Heart right ventricle (tissue), 16 donors: ENCODE results near the gene ASIC3. TPM values are rescaled to one million over a fixed set of nuclear protein-coding genes. Genes with fewer than 3 reads are reported as not detected.

Experiments used
- ATAC-seq, 8 donors: fragments of 200-7000 bp; cut with Tn5 transposase; one replicate each; pipeline ENCODE4 v1.9.1; 2020; ENCODE audit warnings: mild to moderate bottlenecking in 8 of 8, moderate library complexity in 8 of 8, moderate number of reproducible peaks in 1 of 8
- DNase-seq, 2 donors: peaks; one replicate each; pipeline ENCODE4 v3.0.0-alpha.2; 2020
- H3K27ac ChIP-seq, 10 donors: fragments of 200-600 bp; sonication (generic) in 2 of 10; one replicate each; pipeline versions ENCODE4 v1.5.0 to v1.8.0; 2020 to 2022; ENCODE audit warnings: mild to moderate bottlenecking in 3 of 10
- H3K27me3 ChIP-seq, 7 donors: fragments of 200-600 bp; one replicate each; pipeline ENCODE4 v1.8.0; 2021 to 2022; ENCODE audit warnings: mild to moderate bottlenecking in 2 of 7
- H3K36me3 ChIP-seq, 9 donors: fragments of 200-600 bp; sonication (generic) in 1 of 9; one replicate each; pipeline versions ENCODE4 v1.5.0 to v1.8.0; 2020 to 2022; ENCODE audit warnings: mild to moderate bottlenecking in 2 of 9
- H3K4me1 ChIP-seq, 9 donors: fragments of 200-600 bp; sonication (generic) in 1 of 9; one replicate each; pipeline versions ENCODE4 v1.5.0 to v1.8.0; 2020 to 2022; ENCODE audit warnings: mild to moderate bottlenecking in 4 of 9
- H3K4me3 ChIP-seq, 10 donors: fragments of 200-600 bp; sonication (generic) in 2 of 10; one replicate each; pipeline versions ENCODE4 v1.5.0 to v1.8.0; 2020 to 2022; ENCODE audit warnings: mild to moderate bottlenecking in 7 of 10, moderate library complexity in 2 of 10
- H3K9me3 ChIP-seq, 11 donors: fragments of 200-600 bp in 10 of 11; sonication (generic) in 2 of 11; one replicate each; pipeline versions ENCODE4 v1.5.0 to v1.8.0; 2013 to 2022; ENCODE audit warnings: mild to moderate bottlenecking in 2 of 11, control low read depth in 1 of 11, moderate library complexity in 1 of 11
- WGBS, 2 donors: extraction: QIAGEN DNeasy Blood & Tissue Kit; methylation state at CpG; one replicate each; pipeline ENCODE4 v1.1.7; 2013; ENCODE audit warnings: inconsistent platforms in 1 of 2; 5-methylcytosine and 5-hydroxymethylcytosine counted together
- intact Hi-C, 10 donors: fragments of 100-400 bp; cut with DNase I; formaldehyde crosslinking; loops; one replicate each; pipeline versions ENCODE4 v1.11.1 to v1.14.2; 2022
- polyA plus RNA-seq, 2 donors: library from polyadenylated mRNA; stranded (reverse); fragments of 200-250 nt; gene quantifications; one replicate each; pipeline ENCODE4 v1.2.3, GENCODE V29; 2013
- total RNA-seq, 10 donors: library from RNA; stranded (reverse); fragmentation: NEBNext Ultra II Directional in 3 of 10; extraction: Animal tissue kit (Norgen Biotek cat#: 25700) in 3 of 10; gene quantifications; one replicate each; pipeline versions ENCODE4 v1.2.1 to v1.2.4, GENCODE V29; 2021 to 2023
- TF ChIP-seq, protein P1 (sequence below), 9 donors: fragments of 200-600 bp; sonication (generic) in 2 of 9; IDR thresholded peaks; one replicate each; pipeline versions ENCODE4 v1.5.0 to v1.8.0; 2021 to 2022; ENCODE audit warnings: antibody characterized with exemption in 9 of 9, mild to moderate bottlenecking in 5 of 9, moderate library complexity in 1 of 9
- donor health status: Arrhythmogenic right ventricular cardiomyopathy.
- donor health status: ischemic (EF 13 %, LVEDD 7.1; RV severe dilation, severe dysfunction).
- donor health status: healthy with polysubstance abuse.
- donor health status: DM: no; HTN: yes; CAD: no.
- donor health status: DM: no; HTN: no; CAD: no.
- donor health status: ischemic (EF 25% LVEDD 6.9; RV normal size, moderate dysfunction).
- donor health status: ischemic (EF 25% LVEDD 5.7; RV mildly dilated, moderate dysfunction).
- donor health status: healthy.
- donor health status: DM: yes; HTN: yes; CAD: no.
- donor health status: Ischemic cardiomyopathy.
- donor health status: ischemic (EF 35%, LVEDD 5.7; RV mildly dilated, moderate dysfunction).
- donor health status: nonischemic (EF 11% LVEDD 7.7; RV severe dilation, severe dysfunction).
- donor health status: DM: yes; HTN: yes; CAD: no.
- donor health status: PGD.
- donor health status: ischemic (EF 29% LVEDD 5.4; RV normal size, mild dysfunction).
- donor health status: nonischemic (EF 23%, LVEDD 6.1; RV moderate dilation, normal function).

ASIC3 gene
- total and polyA plus RNA-seq, 12 donors: 3.2 to 38.8 (median 5.6) TPM

DNA sequence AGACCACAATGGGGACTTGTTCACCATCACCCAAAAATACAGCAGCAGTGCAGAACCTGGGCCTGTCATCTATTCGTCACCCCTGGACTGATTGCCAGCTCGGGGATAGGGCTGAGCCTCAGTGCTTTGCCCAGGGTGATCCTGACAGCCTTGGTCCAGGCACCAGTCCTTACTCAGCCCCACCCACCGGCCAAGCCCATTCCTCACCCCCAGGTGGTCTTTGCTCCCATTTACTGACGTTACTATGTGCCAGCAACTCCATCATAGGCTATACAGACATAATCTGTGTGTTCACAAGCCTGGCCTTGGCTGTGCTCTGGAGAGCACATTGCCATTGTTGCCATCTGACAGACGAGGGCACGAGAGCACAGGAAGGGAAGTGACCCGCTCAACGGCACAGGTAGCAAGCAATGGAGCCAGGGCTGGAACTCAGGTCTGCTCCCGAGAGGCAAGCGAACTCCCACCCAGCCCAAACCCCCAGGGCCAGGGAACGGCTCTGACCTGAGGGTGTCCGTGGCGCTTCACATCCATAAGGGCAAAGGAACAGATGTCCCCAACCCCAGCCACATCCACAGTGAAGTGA lies 30.9 kb upstream of the ASIC3 start:
- intact Hi-C loops: loop anchor here in 4 of 10 donors (5.0 to 10.0 kb wide), 4 partner anchors 53 to 240 kb away; no protein-coding TSS in a partner anchor
- TF ChIP-seq, protein P1, sequence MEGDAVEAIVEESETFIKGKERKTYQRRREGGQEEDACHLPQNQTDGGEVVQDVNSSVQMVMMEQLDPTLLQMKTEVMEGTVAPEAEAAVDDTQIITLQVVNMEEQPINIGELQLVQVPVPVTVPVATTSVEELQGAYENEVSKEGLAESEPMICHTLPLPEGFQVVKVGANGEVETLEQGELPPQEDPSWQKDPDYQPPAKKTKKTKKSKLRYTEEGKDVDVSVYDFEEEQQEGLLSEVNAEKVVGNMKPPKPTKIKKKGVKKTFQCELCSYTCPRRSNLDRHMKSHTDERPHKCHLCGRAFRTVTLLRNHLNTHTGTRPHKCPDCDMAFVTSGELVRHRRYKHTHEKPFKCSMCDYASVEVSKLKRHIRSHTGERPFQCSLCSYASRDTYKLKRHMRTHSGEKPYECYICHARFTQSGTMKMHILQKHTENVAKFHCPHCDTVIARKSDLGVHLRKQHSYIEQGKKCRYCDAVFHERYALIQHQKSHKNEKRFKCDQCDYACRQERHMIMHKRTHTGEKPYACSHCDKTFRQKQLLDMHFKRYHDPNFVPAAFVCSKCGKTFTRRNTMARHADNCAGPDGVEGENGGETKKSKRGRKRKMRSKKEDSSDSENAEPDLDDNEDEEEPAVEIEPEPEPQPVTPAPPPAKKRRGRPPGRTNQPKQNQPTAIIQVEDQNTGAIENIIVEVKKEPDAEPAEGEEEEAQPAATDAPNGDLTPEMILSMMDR (IDR thresholded peaks at IDR 0.05): no peak
- Histone ChIP-seq H3K36me3 (peaks cover 0 to 19% (median 0%) of the 10 kb centered on the region in 9 donors), H3K4me3 (peak overlapping the region in 1 of 10 donors; percentile 37), H3K27ac (no peak overlapping the region), H3K9me3 (no peaks in the 10 kb centered on the region), H3K4me1 (peaks cover 9 to 54% (median 34%) of the 10 kb centered on the region in 9 donors), H3K27me3 (peaks cover 0 to 56% (median 53%) of the 10 kb centered on the region in 7 donors)
- WGBS, 2 donors: 47 to 48% methylated on average over 13 of the region's 13 CpGs
- no peak for DNase-seq
- no peak for ATAC-seq

DNA sequence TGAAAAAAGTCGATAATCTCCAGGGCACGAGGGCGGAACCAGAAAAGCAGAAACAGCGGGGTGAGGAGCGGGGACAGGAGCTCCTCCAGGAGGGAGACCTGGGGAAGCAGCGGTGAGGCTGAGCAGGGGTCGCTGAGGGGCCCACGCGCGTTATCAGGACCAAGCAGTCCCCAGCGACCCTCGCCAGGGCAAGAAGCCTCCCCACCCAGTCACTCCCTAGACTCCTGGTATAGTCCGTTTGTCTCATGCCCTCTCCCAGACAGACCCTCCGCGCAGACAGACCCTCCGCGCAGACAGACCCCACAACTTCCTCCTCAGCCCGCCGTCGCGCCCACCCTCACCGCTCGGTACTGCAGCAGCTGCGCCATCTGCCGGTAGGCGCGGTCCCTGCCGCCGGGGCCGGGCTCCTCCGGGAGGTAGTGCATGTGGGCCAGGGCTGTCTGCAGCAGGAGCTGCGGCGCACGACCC lies 30.3 kb upstream of the ASIC3 start:
- H3K36me3 ChIP-seq: peaks cover 0 to 15% (median 0%) of the 10 kb centered on the region in 9 donors
- ATAC-seq (peak; percentile 55 to 80 (median 69)), DNase-seq (peak; percentile 67 to 77)
- H3K27me3 ChIP-seq: peaks cover 0 to 56% (median 53%) of the 10 kb centered on the region in 7 donors
- peaks cover 9 to 49% (median 31%) of the 10 kb centered on the region in 9 donors for H3K4me1 ChIP-seq
- H3K4me3 ChIP-seq: peak overlapping the region in 7 of 10 donors; percentile 9 to 37 (median 22)
- H3K27ac ChIP-seq: no peak overlapping the region
- WGBS, 2 donors: 3% methylated on average over 34 of the region's 34 CpGs
- TF ChIP-seq, protein P1 (IDR thresholded peaks at IDR 0.05): peak; percentile 85 to 97 (median 95)
- intact Hi-C loops: loop anchor here in 4 of 10 donors (5.0 to 10.0 kb wide), 4 partner anchors 53 to 241 kb away; no protein-coding TSS in a partner anchor
- no peaks in the 10 kb centered on the region for H3K9me3 ChIP-seq

DNA sequence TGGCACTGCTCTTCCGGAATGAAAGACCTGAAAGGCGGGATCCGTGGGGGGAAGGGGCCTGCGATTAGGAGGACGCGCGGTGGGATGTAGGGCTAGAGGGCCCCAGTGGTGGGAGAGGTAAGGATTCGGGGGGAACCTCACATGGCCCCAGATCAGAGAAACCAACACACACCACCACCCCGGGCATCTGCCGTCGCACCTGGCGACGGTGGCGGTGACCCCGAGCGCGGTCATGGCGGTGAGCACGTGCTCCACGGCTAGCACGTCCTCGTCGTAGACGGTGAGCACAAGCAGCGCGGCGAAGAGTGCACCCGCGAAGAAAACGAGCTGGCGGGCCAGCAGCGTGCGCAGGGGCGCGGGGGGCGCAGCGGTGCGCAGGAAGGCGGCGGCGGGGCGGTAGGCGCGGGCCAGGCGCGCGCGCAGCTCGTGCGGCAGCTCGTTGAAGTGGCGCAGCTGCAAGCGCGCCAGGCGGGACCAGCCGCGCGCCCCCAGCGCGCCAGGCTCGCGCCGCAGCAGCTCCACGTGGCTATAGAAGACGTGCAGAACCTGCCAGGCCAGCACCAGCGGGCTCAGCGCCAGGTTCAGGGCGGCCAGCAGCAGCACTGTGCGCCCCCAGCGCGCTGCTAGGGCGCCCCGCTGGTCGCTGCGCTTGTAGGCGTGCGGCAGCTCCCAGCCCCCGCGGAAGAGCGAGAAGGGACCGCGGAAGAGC lies 29.8 kb upstream of the ASIC3 start:
- DNase-seq (no peak), ATAC-seq (peak in 5 of 8 donors; percentile 6 to 27 (median 25))
- Histone ChIP-seq H3K4me1 (peaks cover 9 to 43% (median 25%) of the 10 kb centered on the region in 9 donors), H3K27ac (no peak overlapping the region), H3K9me3 (no peaks in the 10 kb centered on the region), H3K27me3 (peaks cover 0 to 58% (median 49%) of the 10 kb centered on the region in 7 donors), H3K4me3 (peak overlapping the region in 9 of 10 donors; percentile 3 to 37 (median 24)), H3K36me3 (peaks cover 0 to 14% (median 0%) of the 10 kb centered on the region in 9 donors)
- TF ChIP-seq, protein P1 (IDR thresholded peaks at IDR 0.05): peak in 1 of 9 donors; percentile 25
- WGBS, 2 donors: 1% methylated on average over 73 to 82 of the region's 82 CpGs
- intact Hi-C loops: loop anchor here in 4 of 10 donors (5.0 to 10.0 kb wide), 4 partner anchors 54 to 241 kb away; no protein-coding TSS in a partner anchor

DNA sequence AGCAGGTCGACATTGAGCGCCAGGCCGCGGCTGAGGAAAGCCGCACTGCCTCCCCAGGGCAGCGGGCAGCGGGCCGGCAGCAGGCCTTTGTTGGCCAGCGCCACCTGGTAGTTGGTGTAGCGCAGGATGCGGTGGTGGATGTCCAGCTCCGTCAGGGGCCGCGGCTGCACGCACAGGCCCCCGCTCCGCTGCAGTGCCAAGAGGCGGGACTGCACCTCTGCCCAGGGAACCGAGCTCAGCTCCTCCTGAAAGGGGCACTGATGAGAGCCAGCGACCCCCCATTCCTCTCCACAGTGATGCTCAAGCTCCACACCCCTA lies 29.2 kb upstream of the ASIC3 start:
- H3K27me3 ChIP-seq: peaks cover 0 to 56% (median 44%) of the 10 kb centered on the region in 7 donors
- intact Hi-C loops: loop anchor here in 4 of 10 donors (5.0 to 10.0 kb wide), 4 partner anchors 54 to 242 kb away; no protein-coding TSS in a partner anchor

More for the DNA sequence above, 29.2 kb upstream of the ASIC3 start:
- 26 to 34% methylated on average over 20 of the region's 20 CpGs for WGBS, 2 donors
- ATAC-seq (peak in 3 of 8 donors; percentile 2 to 4 (median 4)), DNase-seq (no peak)
- TF ChIP-seq, protein P1 (IDR thresholded peaks at IDR 0.05): no peak
- H3K27ac ChIP-seq: no peak overlapping the region
- peak overlapping the region in 9 of 10 donors; percentile 3 to 37 (median 24) for H3K4me3 ChIP-seq
- peaks cover 9 to 38% (median 21%) of the 10 kb centered on the region in 9 donors for H3K4me1 ChIP-seq
- H3K9me3 ChIP-seq: no peaks in the 10 kb centered on the region
- H3K36me3 ChIP-seq: peaks cover 0 to 9% (median 0%) of the 10 kb centered on the region in 9 donors
